ENCODE measurements around the gene YY2.
"Not testable (repeated sequence)": the region's sequence is repeated elsewhere in the genome, so short reads cannot be mapped to it uniquely, and the experiment has no call there.

YY2 gene

GRCh38 chrX:21855937-21856415 is at the start of gene YY2:
Gene YY2, plus strand, starts transcription at chrX:21855987. Its CDS starts 498 bp downstream, at chrX:21856485.
- Mint-ChIP-seq H3K4me3 (no peak within 1 kb of the TSS), H3K27me3 (no peaks in the 10 kb centered on the region), H3K27ac (no peak within 1 kb of the TSS), H3K9me3 (peaks cover 9% of the 10 kb centered on the region), H3K36me3 (ENCODE audit: low read depth) (peaks cover 42% of the 10 kb centered on the region), H3K4me1 (ENCODE audit: low read depth) (no peaks in the 10 kb centered on the region)
- intact Hi-C loops (cut with micrococcal nuclease), result loop anchor here (10.0 kb wide), 1 partner anchor 109 kb away; no protein-coding TSS in a partner anchor

- Mint-ChIP-seq H3K9me3 (no peaks in the 10 kb centered on the region), H3K4me3 (no peak overlapping the region), H3K27me3 (peaks cover 3% of the 10 kb centered on the region), H3K27ac (no peak overlapping the region), H3K4me1 (ENCODE audit: low read depth) (no peaks in the 10 kb centered on the region), H3K36me3 (ENCODE audit: low read depth) (no peaks in the 10 kb centered on the region)
- intact Hi-C loops (cut with micrococcal nuclease), result no loop called here
Observed at GRCh38 chrX:21806691-21807090, 49.1 kb upstream of the YY2 start.

DNA sequence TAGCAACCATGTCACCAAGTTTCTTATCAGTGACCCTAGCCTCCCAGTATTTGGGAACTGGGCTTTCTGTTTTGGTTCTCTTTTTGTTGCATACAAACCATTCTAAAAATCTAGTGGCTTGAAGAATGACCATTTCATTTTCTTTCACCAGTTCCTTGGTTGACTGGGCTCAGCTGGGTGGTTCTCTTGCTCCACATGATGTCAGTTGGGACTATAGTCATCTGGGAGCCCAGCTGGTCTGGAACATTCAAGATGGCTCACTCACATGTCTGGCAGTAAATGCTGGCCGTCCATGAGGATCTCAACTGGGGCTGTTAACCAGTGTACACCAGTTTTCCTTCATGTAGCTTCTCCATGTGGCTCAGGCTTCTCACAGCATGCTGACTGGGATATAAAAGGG is 44.0 kb upstream of the YY2 start:
- intact Hi-C loops (cut with micrococcal nuclease), result no loop called here
- Mint-ChIP-seq H3K4me3 (no peak overlapping the region), H3K9me3 (no peaks in the 10 kb centered on the region), H3K36me3 (ENCODE audit: low read depth) (no peaks in the 10 kb centered on the region), H3K4me1 (ENCODE audit: low read depth) (no peaks in the 10 kb centered on the region), H3K27ac (no peak overlapping the region), H3K27me3 (peaks cover 5% of the 10 kb centered on the region)

DNA sequence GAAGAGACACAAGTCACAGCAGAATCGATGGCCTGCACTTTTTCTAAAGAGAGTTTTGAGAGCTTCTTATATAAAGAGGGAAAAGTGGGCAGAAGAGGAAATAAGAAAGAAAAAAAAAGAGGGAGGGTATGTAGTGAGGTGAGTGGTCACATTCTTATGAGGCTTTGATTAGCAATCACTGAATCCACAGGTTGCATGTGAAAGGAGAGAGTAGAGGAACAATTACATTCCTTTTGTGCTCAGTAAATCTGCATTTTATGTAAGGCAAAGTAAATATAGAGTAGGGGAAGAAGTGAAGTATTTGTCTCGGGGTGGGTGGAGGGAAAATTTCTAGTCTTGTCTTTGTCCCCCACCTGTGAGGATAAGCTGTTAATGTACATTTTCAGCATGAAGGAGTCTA is 43.2 kb upstream of the YY2 start:
- Mint-ChIP-seq H3K27ac (no peak overlapping the region), H3K36me3 (ENCODE audit: low read depth) (no peaks in the 10 kb centered on the region), H3K9me3 (no peaks in the 10 kb centered on the region), H3K4me1 (ENCODE audit: low read depth) (no peaks in the 10 kb centered on the region), H3K27me3 (peaks cover 6% of the 10 kb centered on the region), H3K4me3 (no peak overlapping the region)
- intact Hi-C loops (cut with micrococcal nuclease), result no loop called here

- Mint-ChIP-seq H3K27me3 (peaks cover 6% of the 10 kb centered on the region), H3K36me3 (ENCODE audit: low read depth) (no peaks in the 10 kb centered on the region), H3K9me3 (no peaks in the 10 kb centered on the region), H3K27ac (no peak overlapping the region), H3K4me3 (no peak overlapping the region), H3K4me1 (ENCODE audit: low read depth) (no peaks in the 10 kb centered on the region)
- intact Hi-C loops (cut with micrococcal nuclease), result no loop called here
Observed at GRCh38 chrX:21813612-21814368, 42.0 kb upstream of the YY2 start.

DNA sequence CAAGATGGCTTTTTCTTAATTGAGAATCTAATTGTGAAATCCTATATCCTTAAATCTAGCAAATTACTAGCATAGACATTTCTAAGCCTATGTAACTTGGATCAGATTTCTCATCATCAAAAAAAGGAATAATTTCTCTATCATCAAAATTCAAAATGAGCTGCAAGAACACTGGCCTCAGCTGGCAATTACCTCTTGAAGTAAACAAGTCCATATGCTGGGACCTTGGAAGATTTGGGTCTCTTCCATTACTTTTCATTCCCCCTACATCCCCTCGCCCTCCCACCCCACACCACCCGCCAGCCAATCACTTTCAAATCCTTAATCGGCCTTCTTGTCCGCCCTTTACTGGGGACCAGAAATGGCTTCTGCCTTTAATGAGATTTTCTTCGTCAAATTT is 39.7 kb upstream of the YY2 start:
- Mint-ChIP-seq H3K4me1 (ENCODE audit: low read depth) (no peaks in the 10 kb centered on the region), H3K36me3 (ENCODE audit: low read depth) (no peaks in the 10 kb centered on the region), H3K27me3 (peaks cover 4% of the 10 kb centered on the region), H3K4me3 (no peak overlapping the region), H3K9me3 (no peaks in the 10 kb centered on the region), H3K27ac (no peak overlapping the region)
- intact Hi-C loops (cut with micrococcal nuclease), result no loop called here

DNA sequence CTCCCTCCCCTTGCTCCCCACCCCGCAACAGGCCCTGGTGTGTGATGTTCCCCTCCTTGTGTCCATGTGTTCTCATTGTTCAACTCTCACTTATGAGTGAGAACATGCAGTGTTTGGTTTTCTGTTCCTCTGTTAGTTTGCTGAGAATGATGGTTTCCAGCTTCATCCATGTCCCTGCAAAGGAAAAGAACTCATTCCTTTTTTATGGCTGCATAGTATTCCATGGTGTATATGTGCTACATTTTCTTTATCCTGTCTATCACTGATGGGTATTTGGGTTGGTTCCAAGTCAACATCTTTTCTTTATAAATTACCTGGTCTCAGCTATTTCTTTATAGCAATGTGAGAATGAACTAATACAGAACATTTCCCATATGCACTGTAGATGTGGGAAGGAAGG is 35.6 kb upstream of the YY2 start:
- H3K4me3 Mint-ChIP-seq; H3K27ac Mint-ChIP-seq; H3K36me3 Mint-ChIP-seq (ENCODE audit: low read depth); H3K4me1 Mint-ChIP-seq (ENCODE audit: low read depth); H3K27me3 Mint-ChIP-seq; intact Hi-C loops (cut with micrococcal nuclease); H3K9me3 Mint-ChIP-seq: not testable (repeated sequence)

GRCh38 chrX:21821875-21822274 is 33.9 kb upstream of the YY2 start:
- peaks cover 3% of the 10 kb centered on the region for H3K27me3 Mint-ChIP-seq
- H3K9me3 Mint-ChIP-seq, result no peaks in the 10 kb centered on the region
- H3K36me3 Mint-ChIP-seq (ENCODE audit: low read depth), result no peaks in the 10 kb centered on the region
- no peak overlapping the region for H3K27ac Mint-ChIP-seq
- H3K4me3 Mint-ChIP-seq, result no peak overlapping the region
- H3K4me1 Mint-ChIP-seq (ENCODE audit: low read depth), result no peaks in the 10 kb centered on the region
- intact Hi-C loops (cut with micrococcal nuclease), result no loop called here

GRCh38 chrX:21831496-21831895 is 24.3 kb upstream of the YY2 start:
- no peak overlapping the region for H3K27ac Mint-ChIP-seq
- intact Hi-C loops (cut with micrococcal nuclease), result loop anchor here (10.0 kb wide), 1 partner anchor 143 kb away; no protein-coding TSS in a partner anchor

DNA sequence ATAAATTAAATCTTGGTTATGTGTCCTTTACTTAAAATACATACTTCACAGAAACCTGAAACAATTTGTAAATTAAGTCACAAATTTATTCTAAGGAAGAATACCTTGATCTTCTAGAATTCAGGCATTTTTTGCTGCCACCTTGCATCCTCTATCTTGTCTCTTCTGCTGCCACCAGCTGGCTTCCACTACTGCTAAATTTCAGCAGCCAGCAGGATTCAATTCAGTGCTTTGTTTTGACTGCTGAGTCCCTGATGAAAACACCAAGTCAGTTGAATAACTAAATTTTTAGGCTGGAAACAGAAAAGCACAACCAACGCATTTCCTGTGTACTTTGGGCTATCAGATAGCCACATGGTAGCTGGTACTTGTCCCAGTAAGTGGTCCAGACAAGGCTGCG is 18.7 kb upstream of the YY2 start:
- Mint-ChIP-seq H3K4me1 (ENCODE audit: low read depth) (no peaks in the 10 kb centered on the region), H3K4me3 (no peak overlapping the region), H3K27ac (no peak overlapping the region), H3K36me3 (ENCODE audit: low read depth) (no peaks in the 10 kb centered on the region), H3K27me3 (peaks cover 5% of the 10 kb centered on the region), H3K9me3 (no peaks in the 10 kb centered on the region)
- intact Hi-C loops (cut with micrococcal nuclease), result loop anchor here (5.0 to 10.0 kb wide), 3 partner anchors 138 to 910 kb away; no protein-coding TSS in a partner anchor

More at GRCh38 chrX:21831496-21831895, 24.3 kb upstream of the YY2 start:
- no peaks in the 10 kb centered on the region for H3K36me3 Mint-ChIP-seq (ENCODE audit: low read depth)
- H3K9me3 Mint-ChIP-seq, result no peaks in the 10 kb centered on the region
- no peaks in the 10 kb centered on the region for H3K4me1 Mint-ChIP-seq (ENCODE audit: low read depth)
- no peak overlapping the region for H3K4me3 Mint-ChIP-seq
- peaks cover 5% of the 10 kb centered on the region for H3K27me3 Mint-ChIP-seq

GRCh38 chrX:21838937-21839333 is 16.9 kb upstream of the YY2 start:
- H3K4me3 Mint-ChIP-seq, result peak overlapping the region; percentile 84

DNA sequence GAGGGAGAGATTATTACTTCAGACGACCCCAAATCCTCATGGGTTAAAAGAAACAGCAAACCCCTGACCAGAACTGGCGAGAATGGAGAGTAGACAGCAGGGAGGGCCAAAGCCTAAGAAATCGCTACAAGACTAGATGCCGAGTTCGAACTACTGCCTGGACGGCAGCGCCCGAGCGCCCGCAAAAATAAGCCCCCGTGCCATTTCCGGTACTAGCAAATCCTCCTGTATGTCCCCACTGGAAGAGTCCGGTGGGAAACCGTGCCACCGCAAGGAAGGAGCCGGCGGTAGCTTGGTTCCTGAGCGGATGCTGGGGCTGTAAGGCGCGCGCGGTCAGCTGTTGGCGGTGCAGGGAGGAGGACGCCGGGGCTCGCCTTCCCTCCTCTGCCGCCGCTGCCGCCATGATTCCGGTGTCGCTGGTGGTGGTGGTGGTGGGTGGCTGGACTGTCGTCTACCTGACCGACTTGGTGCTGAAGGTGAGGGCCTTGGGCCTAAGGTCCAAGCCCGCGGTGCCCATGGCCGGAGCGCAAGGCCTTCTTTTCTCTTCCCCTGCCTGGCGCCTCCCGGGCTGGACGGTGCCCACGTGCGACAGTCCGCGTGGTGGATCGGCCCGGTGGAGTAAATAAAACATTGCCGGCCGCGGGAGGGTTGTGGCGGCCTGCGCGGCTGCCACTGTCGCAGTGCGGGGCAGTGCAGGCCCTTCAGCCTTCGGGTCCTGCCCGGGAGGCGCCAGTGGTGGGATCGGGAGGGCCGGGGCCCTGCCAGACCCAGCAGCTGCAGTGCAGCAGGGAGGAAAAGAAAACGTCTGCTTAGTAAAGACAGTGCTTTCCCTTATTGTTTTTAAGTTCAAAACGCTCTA is 16.2 kb upstream of the YY2 start, which contains the start of gene MBTPS2:
TSS of gene MBTPS2 (plus strand) at position 284 of the 859 bp plus-strand sequence. CDS start at position 402, 118 bp downstream.
- Mint-ChIP-seq H3K4me1 (ENCODE audit: low read depth) (no peaks in the 10 kb centered on the region), H3K9me3 (no peaks in the 10 kb centered on the region), H3K27ac (peak within 1 kb of the TSS; percentile 93), H3K27me3 (peaks cover 3% of the 10 kb centered on the region), H3K4me3 (peak within 1 kb of the TSS; percentile 84), H3K36me3 (ENCODE audit: low read depth) (peaks cover 12% of the 10 kb centered on the region)
- intact Hi-C loops (cut with micrococcal nuclease), result loop anchor here (5.0 to 10.0 kb wide), 3 partner anchors 135 to 908 kb away; no protein-coding TSS in a partner anchor

More at GRCh38 chrX:21838937-21839333, 16.9 kb upstream of the YY2 start:
- Mint-ChIP-seq H3K27me3 (peaks cover 3% of the 10 kb centered on the region), H3K27ac (peak overlapping the region; percentile 93), H3K36me3 (ENCODE audit: low read depth) (peaks cover 6% of the 10 kb centered on the region), H3K9me3 (no peaks in the 10 kb centered on the region), H3K4me1 (ENCODE audit: low read depth) (no peaks in the 10 kb centered on the region)
- intact Hi-C loops (cut with micrococcal nuclease), result loop anchor here (5.0 to 10.0 kb wide), 3 partner anchors 136 to 908 kb away; no protein-coding TSS in a partner anchor

DNA sequence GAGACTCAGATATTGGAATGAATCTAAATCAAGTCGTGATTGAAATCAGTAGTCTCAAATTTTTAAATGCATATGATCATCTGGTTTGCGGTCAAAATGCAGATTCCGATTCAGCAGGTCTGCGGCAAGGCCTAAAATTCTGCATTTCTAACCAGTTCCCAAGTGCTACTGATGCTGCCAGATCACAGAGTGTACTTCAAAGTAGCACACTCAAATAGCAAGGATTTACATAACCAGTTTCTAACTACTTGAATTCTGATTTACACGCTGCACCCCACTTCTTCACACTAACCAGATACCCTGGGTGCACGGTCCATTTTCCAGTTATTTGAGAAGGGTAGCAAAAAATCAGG is 15.6 kb upstream of the YY2 start:
- Mint-ChIP-seq H3K27ac (peak overlapping the region; percentile 93), H3K4me3 (peak overlapping the region; percentile 84), H3K36me3 (ENCODE audit: low read depth) (peaks cover 18% of the 10 kb centered on the region), H3K9me3 (no peaks in the 10 kb centered on the region), H3K4me1 (ENCODE audit: low read depth) (no peaks in the 10 kb centered on the region), H3K27me3 (peaks cover 3% of the 10 kb centered on the region)
- intact Hi-C loops (cut with micrococcal nuclease), result no loop called here

- H3K27ac Mint-ChIP-seq, result no peak overlapping the region
- no peaks in the 10 kb centered on the region for H3K27me3 Mint-ChIP-seq
- no peaks in the 10 kb centered on the region for H3K9me3 Mint-ChIP-seq
- no peaks in the 10 kb centered on the region for H3K4me1 Mint-ChIP-seq (ENCODE audit: low read depth)
- intact Hi-C loops (cut with micrococcal nuclease), result no loop called here
- H3K36me3 Mint-ChIP-seq (ENCODE audit: low read depth), result peaks cover 40% of the 10 kb centered on the region
- H3K4me3 Mint-ChIP-seq, result no peak overlapping the region
Observed at GRCh38 chrX:21843179-21843578, 12.6 kb upstream of the YY2 start.

Data from dendritic cell treated with granulocyte-macrophage colony-stimulating factor and Interleukin-4, amounts not matched to agents 40 ng/mL and 50 ng/mL, for 4 days (primary cell).